HepG2 (cell line): ENCODE measurements around the gene ADGRL3. TPM values are rescaled to one million over a fixed set of nuclear protein-coding genes. Genes with fewer than 3 reads are reported as not detected.

ENCODE experiments used
- ATAC-seq: fragments of 200-7000 bp; cut with Tn5 transposase; 3 replicates; pipeline ENCODE4 v1.9.1; 2020; ENCODE audit warnings: mild to moderate bottlenecking, moderate library complexity
- BruUV-seq: library from RNA; stranded (reverse); fragments of 400-500 nt; replicated peaks from 2 replicates; lab custom pipeline; 2021; lab: Mats Ljungman, UMichigan
- CTCF ChIA-PET: fragments of 300-600 bp; formaldehyde crosslinking; extraction: SDS; loops from one replicate; lab custom pipeline; 2021; ENCODE audit warnings: low total read pairs, inconsistent platforms, low intra/inter-chr PET ratio; lab: Yijun Ruan, JAX
- POLR2A ChIA-PET: fragments of 350-600 bp; sonication (Branson Sonifier 250); formaldehyde crosslinking; loops from one replicate; lab custom pipeline; 2020; ENCODE audit warnings: antibody characterized with exemption, inconsistent platforms; lab: Yijun Ruan, JAX
- DNase-seq: peaks from one replicate; pipeline ENCODE4 v3.0.0-alpha.2; 2015; ENCODE audit warnings: low spot score
- FAIRE-seq: peaks from 3 replicates; lab custom pipeline; 2011; peaks lifted over from hg19 to GRCh38; lab: Jason Lieb, UNC
- H2AFZ ChIP-seq: one replicate; pipeline ENCODE4 v1.6.1; 2011; ENCODE audit warnings: low read length, inconsistent platforms
- H3K27ac ChIP-seq: fragments of 300-600 bp; 3 replicates; pipeline ENCODE4 v1.8.0; 2011; ENCODE audit warnings: mixed run types, mild to moderate bottlenecking, mixed read lengths, low read length, inconsistent platforms; ENCODE audit not compliant: insufficient read depth; ENCODE audit errors: extremely low read length
- H3K27me3 ChIP-seq, 2 experiments: fragments of 200-600 bp in 1 of 2; 2 replicates in 1 of 2; 3 replicates in 1 of 2; pipeline versions ENCODE4 v1.6.0 to v1.8.0; 2011; ENCODE audit warnings: low read length in 2 of 2, mild to moderate bottlenecking in 2 of 2, moderate library complexity in 2 of 2, inconsistent platforms in 1 of 2; ENCODE audit not compliant: insufficient read depth in 2 of 2, control insufficient read depth in 1 of 2
- H3K36me3 ChIP-seq, 2 experiments: fragments of 200-600 bp in 1 of 2; replicated peaks in 1 of 2; 2 replicates in 1 of 2; 3 replicates in 1 of 2; pipeline versions ENCODE4 v1.5.1 to v1.8.0; 2011; ENCODE audit warnings: low read length in 2 of 2, inconsistent platforms in 1 of 2; ENCODE audit not compliant: insufficient read depth in 2 of 2, control insufficient read depth in 1 of 2
- H3K4me1 ChIP-seq: 2 replicates; pipeline ENCODE4 v1.5.1; 2012; ENCODE audit warnings: low read length, inconsistent platforms; ENCODE audit not compliant: insufficient read depth
- H3K4me2 ChIP-seq: 2 replicates; pipeline ENCODE4 v1.6.0; 2011; ENCODE audit warnings: low read depth, low read length, inconsistent platforms
- H3K4me3 ChIP-seq, 3 experiments: fragments of 200-600 bp in 1 of 3; sonication (generic), shearing (Covaris generic) in 1 of 3; replicated peaks in 1 of 3; 2 replicates each; pipeline ENCODE4 v1.5.1; 2011 to 2016; ENCODE audit warnings: low read length in 3 of 3, inconsistent platforms in 2 of 3, low read depth in 2 of 3, mild to moderate bottlenecking in 2 of 3, control low read depth in 1 of 3, mixed read lengths in 1 of 3; ENCODE audit not compliant: insufficient read depth in 1 of 3
- H3K79me2 ChIP-seq: one replicate; pipeline ENCODE4 v1.6.1; 2011; ENCODE audit warnings: low read length, inconsistent platforms; ENCODE audit not compliant: insufficient read depth
- H3K9ac ChIP-seq: 2 replicates; pipeline ENCODE4 v1.6.0; 2011; ENCODE audit warnings: mild to moderate bottlenecking, low read depth, low read length, inconsistent platforms; ENCODE audit not compliant: insufficient read depth
- H3K9me3 ChIP-seq: 2 replicates; pipeline ENCODE4 v1.5.1; 2012; ENCODE audit warnings: mild to moderate bottlenecking, low read length
- H4K20me1 ChIP-seq: 2 replicates; pipeline ENCODE4 v1.6.0; 2011; ENCODE audit warnings: inconsistent platforms, mild to moderate bottlenecking, low read length, moderate library complexity; ENCODE audit not compliant: insufficient read depth
- ESRRA ChIP-seq: sonication (generic); formaldehyde crosslinking; IDR thresholded peaks from 2 replicates; pipeline ENCODE4 v1.5.1; 2020; ENCODE audit warnings: mild to moderate bottlenecking, low read depth, missing genetic modification reagents
- HOXA5 ChIP-seq: sonication (generic); formaldehyde crosslinking; IDR thresholded peaks from 2 replicates; pipeline ENCODE4 v1.4.0; 2020; ENCODE audit warnings: missing genetic modification reagents
- MED8 ChIP-seq: sonication (generic); formaldehyde crosslinking; IDR thresholded peaks from 2 replicates; pipeline ENCODE4 v1.8.1; 2023; ENCODE audit warnings: mild to moderate bottlenecking, missing genetic modification reagents; ENCODE audit not compliant: insufficient replicate concordance
- MTA1 ChIP-seq: sonication (generic); formaldehyde crosslinking; IDR thresholded peaks from 2 replicates; pipeline ENCODE4 v1.4.0; 2020; ENCODE audit warnings: missing genetic modification reagents, mild to moderate bottlenecking, borderline replicate concordance
- NFATC3 ChIP-seq: sonication (generic); formaldehyde crosslinking; IDR thresholded peaks from 2 replicates; pipeline ENCODE4 v1.5.1; 2020; ENCODE audit warnings: mild to moderate bottlenecking, missing genetic modification reagents
- PAX8 ChIP-seq: sonication (generic); formaldehyde crosslinking; IDR thresholded peaks from 2 replicates; pipeline ENCODE4 v1.8.0; 2022; ENCODE audit warnings: mild to moderate bottlenecking, missing genetic modification reagents, borderline replicate concordance
- ZIK1 ChIP-seq: sonication (generic); formaldehyde crosslinking; IDR thresholded peaks from 2 replicates; pipeline ENCODE4 v1.5.0; 2020; ENCODE audit warnings: mild to moderate bottlenecking, low read depth, missing genetic modification reagents, borderline replicate concordance
- ZNF562 ChIP-seq: sonication (generic); formaldehyde crosslinking; IDR thresholded peaks from 2 replicates; pipeline ENCODE4 v1.8.0; 2022; ENCODE audit warnings: missing genetic modification reagents, borderline replicate concordance
- ZSCAN20 ChIP-seq: sonication (generic); formaldehyde crosslinking; IDR thresholded peaks from 2 replicates; pipeline ENCODE4 v1.4.0; 2020; ENCODE audit warnings: missing genetic modification reagents, mild to moderate bottlenecking, borderline replicate concordance
- WGBS: methylation state at CpG from one replicate; pipeline ENCODE4 v1.1.6; 2017; ENCODE audit warnings: low lambda C conversion rate; 5-methylcytosine and 5-hydroxymethylcytosine counted together
- in situ Hi-C: cut with HindIII; loops from 2 replicates; pipeline ENCODE4 v1.10.0; 2017; ENCODE audit warnings: low pct_unique_long_range_greater_than_20kb; ENCODE audit not compliant: extremely low pct_ligation_motif_present
- intact Hi-C: fragments of 100-400 bp; cut with micrococcal nuclease; formaldehyde crosslinking; loops from one replicate; pipeline ENCODE4 v1.10.0; 2022; ENCODE audit not compliant: unreplicated experiment
- polyA plus RNA-seq, 8 experiments: library from polyadenylated mRNA; depleted of rRNA in 3 of 8; stranded (reverse) in 7 of 8; unstranded in 1 of 8; fragments of >200 nt; fragmentation: Illumina TruSeq in 4 of 8; extraction: Trizol in 4 of 8; gene quantifications; 2 replicates each; pipeline versions ENCODE4 v1.2.1 to v1.2.3, GENCODE V29; 2011 to 2016; ENCODE audit warnings: low read depth in 4 of 8, missing spikeins in 1 of 8, mixed read lengths in 1 of 8; ENCODE audit not compliant: insufficient read depth in 1 of 8
- total RNA-seq, 5 experiments: library from RNA; depleted of rRNA; stranded (reverse); fragments of >200 nt; fragmentation: Illumina TruSeq; extraction: Trizol; gene quantifications; 2 replicates each; pipeline ENCODE4 v1.2.3, GENCODE V29; 2016; ENCODE audit warnings: low read depth in 1 of 5
- TF ChIP-seq, protein P1 (sequence below): sonication (generic); formaldehyde crosslinking; IDR thresholded peaks from 2 replicates; pipeline ENCODE4 v1.8.0; 2022; ENCODE audit warnings: low read depth, missing genetic modification reagents
- TF ChIP-seq, protein P2 (sequence below): sonication (generic); formaldehyde crosslinking; conservative IDR thresholded peaks from 2 replicates; pipeline ENCODE4 v1.5.0; 2020; ENCODE audit warnings: missing genetic modification reagents
- TF ChIP-seq, protein P3 (sequence below): sonication (generic); formaldehyde crosslinking; conservative IDR thresholded peaks from 2 replicates; pipeline ENCODE4 v1.4.0; 2020; ENCODE audit warnings: missing genetic modification reagents

ADGRL3 gene
- total and polyA plus RNA-seq, 2 of the 13 experiments (the other 11 are each of a cell fraction or from before 2014, with no cell fraction given): 0.04 to 0.05 TPM

DNA sequence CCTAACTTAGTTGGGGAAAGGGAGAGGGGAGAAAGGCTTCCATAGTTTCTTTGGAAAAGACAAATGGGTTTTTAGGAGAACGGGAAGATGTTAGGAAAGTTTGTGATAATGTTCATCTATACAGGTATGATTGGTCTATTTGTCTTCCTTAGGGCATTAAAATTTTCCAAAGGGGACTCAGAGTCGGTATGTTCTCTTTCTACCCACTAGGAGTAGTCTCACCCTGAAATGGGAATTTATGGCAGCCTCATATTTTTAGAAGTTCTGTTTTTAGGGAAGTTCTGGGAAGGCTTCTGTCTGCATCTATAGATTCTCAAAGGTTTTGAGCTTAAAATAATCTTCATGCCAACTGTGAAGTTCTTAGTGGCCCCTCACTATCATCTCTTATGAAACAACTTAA is 637.3 kb downstream of the ADGRL3 start:
- no peak overlapping the region for H2AFZ ChIP-seq
- no peak for FAIRE-seq
- ATAC-seq: no peak
- CTCF ChIA-PET: no interaction called here
- 0% methylated on average over 2 of the region's 2 CpGs for WGBS
- BruUV-seq: no TSS peak
- H3K4me1 ChIP-seq: no peaks in the 10 kb centered on the region
- intact Hi-C loops: no loop called here
- in situ Hi-C loops: no loop called here
- TF ChIP-seq NFATC3 (no peak), MED8 (no peak), HOXA5 (CRISPR knock-in tag) (no peak), PAX8 (no peak), ZNF562 (CRISPR knock-in tag) (no peak), ZIK1 (CRISPR knock-in tag) (no peak), MTA1 (CRISPR knock-in tag) (no peak), ESRRA (no peak), ZSCAN20 (CRISPR knock-in tag) (no peak)
- TF ChIP-seq, protein P1, sequence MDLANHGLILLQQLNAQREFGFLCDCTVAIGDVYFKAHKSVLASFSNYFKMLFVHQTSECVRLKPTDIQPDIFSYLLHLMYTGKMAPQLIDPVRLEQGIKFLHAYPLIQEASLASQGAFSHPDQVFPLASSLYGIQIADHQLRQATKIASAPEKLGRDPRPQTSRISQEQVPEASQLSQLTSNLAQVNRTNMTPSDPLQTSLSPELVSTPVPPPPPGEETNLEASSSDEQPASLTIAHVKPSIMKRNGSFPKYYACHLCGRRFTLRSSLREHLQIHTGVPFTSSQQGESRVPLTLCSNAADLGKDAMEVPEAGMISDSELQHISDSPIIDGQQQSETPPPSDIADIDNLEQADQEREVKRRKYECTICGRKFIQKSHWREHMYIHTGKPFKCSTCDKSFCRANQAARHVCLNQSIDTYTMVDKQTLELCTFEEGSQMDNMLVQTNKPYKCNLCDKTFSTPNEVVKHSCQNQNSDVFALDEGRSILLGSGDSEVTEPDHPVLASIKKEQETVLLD: no peak
- TF ChIP-seq, protein P2, sequence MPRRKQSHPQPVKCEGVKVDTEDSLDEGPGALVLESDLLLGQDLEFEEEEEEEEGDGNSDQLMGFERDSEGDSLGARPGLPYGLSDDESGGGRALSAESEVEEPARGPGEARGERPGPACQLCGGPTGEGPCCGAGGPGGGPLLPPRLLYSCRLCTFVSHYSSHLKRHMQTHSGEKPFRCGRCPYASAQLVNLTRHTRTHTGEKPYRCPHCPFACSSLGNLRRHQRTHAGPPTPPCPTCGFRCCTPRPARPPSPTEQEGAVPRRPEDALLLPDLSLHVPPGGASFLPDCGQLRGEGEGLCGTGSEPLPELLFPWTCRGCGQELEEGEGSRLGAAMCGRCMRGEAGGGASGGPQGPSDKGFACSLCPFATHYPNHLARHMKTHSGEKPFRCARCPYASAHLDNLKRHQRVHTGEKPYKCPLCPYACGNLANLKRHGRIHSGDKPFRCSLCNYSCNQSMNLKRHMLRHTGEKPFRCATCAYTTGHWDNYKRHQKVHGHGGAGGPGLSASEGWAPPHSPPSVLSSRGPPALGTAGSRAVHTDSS (CRISPR knock-in tag): no peak
- TF ChIP-seq, protein P3, sequence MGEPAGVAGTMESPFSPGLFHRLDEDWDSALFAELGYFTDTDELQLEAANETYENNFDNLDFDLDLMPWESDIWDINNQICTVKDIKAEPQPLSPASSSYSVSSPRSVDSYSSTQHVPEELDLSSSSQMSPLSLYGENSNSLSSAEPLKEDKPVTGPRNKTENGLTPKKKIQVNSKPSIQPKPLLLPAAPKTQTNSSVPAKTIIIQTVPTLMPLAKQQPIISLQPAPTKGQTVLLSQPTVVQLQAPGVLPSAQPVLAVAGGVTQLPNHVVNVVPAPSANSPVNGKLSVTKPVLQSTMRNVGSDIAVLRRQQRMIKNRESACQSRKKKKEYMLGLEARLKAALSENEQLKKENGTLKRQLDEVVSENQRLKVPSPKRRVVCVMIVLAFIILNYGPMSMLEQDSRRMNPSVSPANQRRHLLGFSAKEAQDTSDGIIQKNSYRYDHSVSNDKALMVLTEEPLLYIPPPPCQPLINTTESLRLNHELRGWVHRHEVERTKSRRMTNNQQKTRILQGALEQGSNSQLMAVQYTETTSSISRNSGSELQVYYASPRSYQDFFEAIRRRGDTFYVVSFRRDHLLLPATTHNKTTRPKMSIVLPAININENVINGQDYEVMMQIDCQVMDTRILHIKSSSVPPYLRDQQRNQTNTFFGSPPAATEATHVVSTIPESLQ (CRISPR knock-in tag): no peak
- no peaks in the 10 kb centered on the region for H3K9me3 ChIP-seq
- H3K4me3 ChIP-seq: no peak overlapping the region
- no peaks in the 10 kb centered on the region for H3K36me3 ChIP-seq
- no peaks in the 10 kb centered on the region; a peak in 1 of 5 replicates for H3K27me3 ChIP-seq
- POLR2A ChIA-PET: no interaction called here
- H3K9ac ChIP-seq: no peak overlapping the region
- DNase-seq: no peak
- H3K4me2 ChIP-seq: no peak overlapping the region
- no peaks in the 10 kb centered on the region for H3K79me2 ChIP-seq
- no peak overlapping the region for H3K27ac ChIP-seq
- H4K20me1 ChIP-seq: no peaks in the 10 kb centered on the region
